RWPE2 (cell line): ENCODE measurements around the gene TRIM14.
"Not testable (repeated sequence)": the region's sequence is repeated elsewhere in the genome, so short reads cannot be mapped to it uniquely, and the experiment has no call there.

ENCODE experiments used
- ATAC-seq: fragments of 200-7000 bp; cut with Tn5 transposase; 3 replicates; pipeline ENCODE4 v1.9.1; 2021; ENCODE audit warnings: low read depth
- DNase-seq: peaks from one replicate; pipeline ENCODE4 v3.0.0-alpha.2; 2020; ENCODE audit warnings: low spot score
- H3K27ac ChIP-seq: fragments of 450-650 bp; 2 replicates; pipeline ENCODE4 v1.5.1; 2017; ENCODE audit warnings: mild to moderate bottlenecking; ENCODE audit not compliant: poor library complexity, severe bottlenecking
- H3K27me3 ChIP-seq: fragments of 250-450 bp; sonication (Bioruptor Pico); 2 replicates; pipeline ENCODE4 v1.5.1; 2021; ENCODE audit warnings: mild to moderate bottlenecking, moderate library complexity; ENCODE audit not compliant: insufficient read depth, poor library complexity, severe bottlenecking
- H3K36me3 ChIP-seq: fragments of 250-450 bp; sonication (Bioruptor Pico); 2 replicates; pipeline ENCODE4 v1.5.1; 2020; ENCODE audit warnings: low read depth, mild to moderate bottlenecking, moderate library complexity
- H3K4me1 ChIP-seq: fragments of 250-450 bp; sonication (Bioruptor Pico); 2 replicates; pipeline ENCODE4 v1.5.1; 2021; ENCODE audit warnings: mild to moderate bottlenecking, moderate library complexity; ENCODE audit not compliant: insufficient read depth, poor library complexity, severe bottlenecking
- H3K4me3 ChIP-seq: fragments of 250-450 bp; sonication (Bioruptor Pico); 2 replicates; pipeline ENCODE4 v1.5.1; 2021; ENCODE audit warnings: mild to moderate bottlenecking, moderate library complexity; ENCODE audit not compliant: severe bottlenecking
- H3K9me3 ChIP-seq: fragments of 250-450 bp; sonication (Bioruptor Pico); 2 replicates; pipeline ENCODE4 v1.5.1; 2021; ENCODE audit warnings: mild to moderate bottlenecking, moderate library complexity; ENCODE audit not compliant: severe bottlenecking
- TF ChIP-seq, protein P1 (sequence below): fragments of 450-650 bp; IDR thresholded peaks from one replicate; pipeline ENCODE4 v1.5.1; 2017; ENCODE audit warnings: mild to moderate bottlenecking, moderate library complexity; ENCODE audit not compliant: poor library complexity, severe bottlenecking

The TRIM14 gene

DNA sequence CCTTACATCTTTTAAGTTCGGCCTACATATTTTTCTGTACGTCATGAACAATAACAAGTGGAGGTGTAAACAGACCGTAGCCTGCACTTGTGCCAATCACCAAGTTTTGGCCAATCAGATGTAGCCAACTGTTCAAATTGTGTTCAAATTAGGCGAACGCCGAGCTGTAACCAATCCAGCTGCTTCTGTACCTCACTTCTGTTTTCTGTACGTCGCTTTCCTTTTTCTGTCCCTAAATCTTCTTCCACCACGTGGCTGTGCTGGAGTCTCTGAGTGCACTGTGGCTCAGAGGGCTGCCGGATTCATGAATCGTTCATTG is 26.4 kb downstream of the TRIM14 start:
- ATAC-seq (no peak), DNase-seq (no peak)
- Histone ChIP-seq H3K27me3 (no peaks in the 10 kb centered on the region), H3K9me3 (no peaks in the 10 kb centered on the region), H3K27ac (no peak overlapping the region), H3K4me3 (no peak overlapping the region), H3K36me3 (peaks cover 14% of the 10 kb centered on the region), H3K4me1 (no peaks in the 10 kb centered on the region)
- TF ChIP-seq, protein P1, sequence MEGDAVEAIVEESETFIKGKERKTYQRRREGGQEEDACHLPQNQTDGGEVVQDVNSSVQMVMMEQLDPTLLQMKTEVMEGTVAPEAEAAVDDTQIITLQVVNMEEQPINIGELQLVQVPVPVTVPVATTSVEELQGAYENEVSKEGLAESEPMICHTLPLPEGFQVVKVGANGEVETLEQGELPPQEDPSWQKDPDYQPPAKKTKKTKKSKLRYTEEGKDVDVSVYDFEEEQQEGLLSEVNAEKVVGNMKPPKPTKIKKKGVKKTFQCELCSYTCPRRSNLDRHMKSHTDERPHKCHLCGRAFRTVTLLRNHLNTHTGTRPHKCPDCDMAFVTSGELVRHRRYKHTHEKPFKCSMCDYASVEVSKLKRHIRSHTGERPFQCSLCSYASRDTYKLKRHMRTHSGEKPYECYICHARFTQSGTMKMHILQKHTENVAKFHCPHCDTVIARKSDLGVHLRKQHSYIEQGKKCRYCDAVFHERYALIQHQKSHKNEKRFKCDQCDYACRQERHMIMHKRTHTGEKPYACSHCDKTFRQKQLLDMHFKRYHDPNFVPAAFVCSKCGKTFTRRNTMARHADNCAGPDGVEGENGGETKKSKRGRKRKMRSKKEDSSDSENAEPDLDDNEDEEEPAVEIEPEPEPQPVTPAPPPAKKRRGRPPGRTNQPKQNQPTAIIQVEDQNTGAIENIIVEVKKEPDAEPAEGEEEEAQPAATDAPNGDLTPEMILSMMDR: no peak

DNA sequence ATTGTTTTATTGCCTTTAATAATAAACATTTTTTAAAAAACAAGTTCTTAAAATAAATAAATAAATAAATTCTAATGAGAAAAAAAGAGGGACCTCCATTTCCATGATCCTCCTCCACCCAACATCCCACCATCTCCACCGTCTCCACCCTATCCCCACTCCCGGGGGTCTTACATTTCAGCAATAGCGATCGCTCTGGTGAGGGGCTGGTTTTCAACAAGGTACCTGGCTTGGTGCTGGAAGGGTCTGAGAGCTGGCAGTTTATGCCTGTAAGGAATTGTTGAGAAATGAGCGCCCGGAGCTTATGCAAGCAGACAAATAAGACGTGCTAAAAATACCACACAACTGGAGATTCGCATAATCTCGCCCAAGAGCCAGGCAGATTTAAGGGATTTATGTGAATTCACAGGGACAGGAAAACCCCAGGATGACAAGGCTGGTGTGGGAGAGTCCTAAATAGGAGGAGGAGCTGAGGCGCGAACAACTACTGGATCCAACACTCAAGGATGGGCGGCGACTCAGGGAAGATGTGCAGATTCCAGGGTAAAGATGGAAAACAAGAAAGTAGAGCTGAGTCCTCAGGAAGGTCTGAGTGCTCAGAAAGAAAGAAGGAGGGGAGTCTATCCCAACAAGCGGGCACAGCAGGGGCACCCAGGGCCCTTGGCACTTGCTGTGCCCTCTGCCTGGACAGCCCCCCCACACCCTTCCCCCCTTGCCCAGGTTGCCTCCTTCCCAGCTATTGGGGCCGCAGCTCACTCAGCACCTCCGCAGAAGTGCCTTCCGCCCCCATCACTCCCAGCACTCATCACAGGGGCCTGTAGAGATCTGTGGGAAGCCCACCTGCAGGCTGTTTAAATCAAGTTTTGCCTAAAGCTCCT is 27.0 kb downstream of the TRIM14 start:
- Histone ChIP-seq H3K27me3 (no peaks in the 10 kb centered on the region), H3K27ac (no peak overlapping the region), H3K36me3 (peaks cover 16% of the 10 kb centered on the region), H3K4me1 (no peaks in the 10 kb centered on the region), H3K4me3 (no peak overlapping the region), H3K9me3 (no peaks in the 10 kb centered on the region)
- no peak for DNase-seq
- no peak for ATAC-seq
- TF ChIP-seq, protein P1: no peak

DNA sequence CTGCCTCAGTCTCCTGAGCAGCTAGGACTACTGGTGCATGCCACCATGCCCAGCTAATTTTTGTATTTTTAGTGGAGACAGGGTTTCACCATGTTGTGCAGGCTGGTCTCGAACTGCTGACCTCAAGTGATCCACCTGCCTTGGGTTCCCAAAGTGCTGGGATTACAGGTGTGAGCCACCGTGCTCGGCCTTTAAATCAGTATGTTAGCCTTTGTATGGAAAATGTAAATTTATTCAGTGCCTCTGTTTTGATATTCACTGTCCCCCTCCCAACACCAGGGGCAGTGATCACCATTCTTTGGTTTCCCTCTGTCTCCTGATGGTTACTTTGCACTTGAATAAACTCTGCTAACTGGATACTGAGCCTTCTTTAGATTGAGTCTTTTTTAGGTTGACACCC is 28.3 kb downstream of the TRIM14 start:
- DNase-seq, H3K27me3 ChIP-seq, H3K4me1 ChIP-seq, ATAC-seq, H3K4me3 ChIP-seq, H3K9me3 ChIP-seq, H3K27ac ChIP-seq: not testable (repeated sequence)
- H3K36me3 ChIP-seq: peaks cover 22% of the 10 kb centered on the region

DNA sequence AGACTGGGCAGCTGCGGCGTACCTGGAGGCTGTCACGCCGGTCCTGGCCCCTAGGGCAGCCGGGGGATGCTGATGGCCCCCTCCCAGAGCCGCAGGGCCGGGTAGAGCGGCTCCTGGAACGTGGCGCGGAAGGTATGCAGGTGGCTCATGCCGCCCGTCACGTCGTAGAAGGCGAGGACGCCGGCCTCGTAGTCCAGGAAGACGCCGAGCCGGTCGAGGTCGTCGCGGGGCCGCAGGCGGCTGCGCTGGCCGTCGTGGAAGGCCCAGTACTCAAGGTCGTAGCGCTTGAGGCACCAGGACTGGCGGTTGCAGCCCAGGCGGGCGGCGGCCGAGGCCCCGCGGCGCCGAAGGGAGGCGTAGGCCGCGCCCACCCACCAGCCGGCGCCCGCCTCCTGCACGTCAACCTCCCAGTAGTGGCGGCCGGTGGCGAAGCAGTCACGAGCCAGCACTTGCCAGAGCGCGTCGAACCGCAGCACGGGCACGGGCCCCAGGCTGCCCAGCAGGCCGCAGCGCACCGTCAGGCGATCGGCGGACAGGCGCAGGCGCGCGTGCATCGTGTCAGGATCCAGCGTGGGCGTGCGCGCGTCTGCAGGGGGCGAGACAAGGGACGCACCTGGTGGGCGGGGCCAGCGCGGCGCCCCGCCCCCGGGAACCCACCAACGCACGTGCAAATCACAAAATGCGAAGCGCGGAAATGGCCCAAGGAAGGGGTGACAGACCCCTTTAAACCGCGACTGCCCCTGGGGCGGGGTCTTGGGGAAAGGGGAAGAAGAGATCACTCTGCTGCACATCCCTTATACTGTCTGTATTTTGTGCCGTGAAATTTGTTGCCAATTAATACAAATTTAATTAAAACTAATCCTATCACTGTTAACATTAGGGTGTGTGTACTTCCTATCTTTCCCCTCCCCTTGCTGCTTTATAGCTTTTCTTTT is 31.3 kb downstream of the TRIM14 start:
- Histone ChIP-seq H3K4me3 (no peak overlapping the region), H3K27ac (no peak overlapping the region), H3K27me3 (no peaks in the 10 kb centered on the region), H3K4me1 (no peaks in the 10 kb centered on the region), H3K36me3 (peaks cover 38% of the 10 kb centered on the region), H3K9me3 (no peaks in the 10 kb centered on the region)
- ATAC-seq: peak; percentile 26; the same call in 1 of the 3 replicates
- no peak for DNase-seq
- TF ChIP-seq, protein P1: no peak

DNA sequence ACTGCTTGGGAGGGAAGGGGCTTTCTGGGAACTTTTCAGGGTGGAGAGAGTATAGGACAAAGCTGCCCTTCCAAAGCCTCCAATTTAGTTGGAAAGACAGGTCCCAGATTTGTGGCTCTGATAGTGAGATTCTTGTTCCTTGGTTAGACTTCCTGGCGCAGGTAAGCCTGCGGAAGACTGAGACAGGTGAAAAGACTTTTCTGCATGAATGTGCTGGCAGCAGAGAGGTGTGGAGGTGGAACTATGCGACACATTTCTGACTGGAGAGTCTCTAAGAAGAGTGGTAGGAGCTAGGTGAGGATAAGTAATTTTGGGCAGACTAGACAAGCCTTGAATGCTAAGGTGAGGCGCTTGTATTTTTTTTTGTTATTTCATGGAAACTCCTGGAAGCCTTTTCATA is 32.6 kb downstream of the TRIM14 start:
- no peak for ATAC-seq
- Histone ChIP-seq H3K27ac (no peak overlapping the region), H3K9me3 (no peaks in the 10 kb centered on the region), H3K4me3 (no peak overlapping the region), H3K4me1 (peaks cover 6% of the 10 kb centered on the region), H3K36me3 (peaks cover 45% of the 10 kb centered on the region), H3K27me3 (no peaks in the 10 kb centered on the region)
- no peak for DNase-seq
- TF ChIP-seq, protein P1: no peak
